ENCODE data around the gene AKAP13.

DNA sequence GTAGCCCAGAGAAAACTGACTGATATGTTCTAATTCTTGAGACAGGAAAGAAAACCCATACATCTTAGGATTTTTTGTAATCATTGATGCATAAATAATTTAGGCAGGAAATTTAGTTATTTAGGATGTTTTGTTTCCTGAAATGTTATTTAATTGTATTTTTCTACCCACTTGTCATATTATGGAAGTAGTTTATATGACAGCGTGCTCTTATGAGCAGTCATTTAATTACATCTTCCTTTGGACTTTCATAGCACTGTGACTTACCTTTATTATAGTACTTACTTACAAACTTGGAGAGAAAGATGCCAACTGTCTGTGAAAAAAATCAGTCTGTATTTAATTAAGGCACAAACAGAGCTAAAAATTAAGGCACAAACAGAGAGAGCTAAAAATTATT, 65.0 kb downstream of the AKAP13 start:
- no peak for TF ChIP-seq POLR2A (IDR thresholded peaks at IDR 0.05)
- TF ChIP-seq, protein P1, sequence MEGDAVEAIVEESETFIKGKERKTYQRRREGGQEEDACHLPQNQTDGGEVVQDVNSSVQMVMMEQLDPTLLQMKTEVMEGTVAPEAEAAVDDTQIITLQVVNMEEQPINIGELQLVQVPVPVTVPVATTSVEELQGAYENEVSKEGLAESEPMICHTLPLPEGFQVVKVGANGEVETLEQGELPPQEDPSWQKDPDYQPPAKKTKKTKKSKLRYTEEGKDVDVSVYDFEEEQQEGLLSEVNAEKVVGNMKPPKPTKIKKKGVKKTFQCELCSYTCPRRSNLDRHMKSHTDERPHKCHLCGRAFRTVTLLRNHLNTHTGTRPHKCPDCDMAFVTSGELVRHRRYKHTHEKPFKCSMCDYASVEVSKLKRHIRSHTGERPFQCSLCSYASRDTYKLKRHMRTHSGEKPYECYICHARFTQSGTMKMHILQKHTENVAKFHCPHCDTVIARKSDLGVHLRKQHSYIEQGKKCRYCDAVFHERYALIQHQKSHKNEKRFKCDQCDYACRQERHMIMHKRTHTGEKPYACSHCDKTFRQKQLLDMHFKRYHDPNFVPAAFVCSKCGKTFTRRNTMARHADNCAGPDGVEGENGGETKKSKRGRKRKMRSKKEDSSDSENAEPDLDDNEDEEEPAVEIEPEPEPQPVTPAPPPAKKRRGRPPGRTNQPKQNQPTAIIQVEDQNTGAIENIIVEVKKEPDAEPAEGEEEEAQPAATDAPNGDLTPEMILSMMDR (IDR thresholded peaks at IDR 0.05), result no peak

All from testis (tissue), 2 donors.